ENCODE measurements around the gene RPTOR. TPM values are rescaled to one million over a fixed set of nuclear protein-coding genes. Genes with fewer than 3 reads are reported as not detected.
A peak's percentile ranks its signal among the peaks of the same experiment; 100 is the strongest.

RPTOR gene
- total RNA-seq, 1 donor from 2014 or later = 32.0 TPM

DNA sequence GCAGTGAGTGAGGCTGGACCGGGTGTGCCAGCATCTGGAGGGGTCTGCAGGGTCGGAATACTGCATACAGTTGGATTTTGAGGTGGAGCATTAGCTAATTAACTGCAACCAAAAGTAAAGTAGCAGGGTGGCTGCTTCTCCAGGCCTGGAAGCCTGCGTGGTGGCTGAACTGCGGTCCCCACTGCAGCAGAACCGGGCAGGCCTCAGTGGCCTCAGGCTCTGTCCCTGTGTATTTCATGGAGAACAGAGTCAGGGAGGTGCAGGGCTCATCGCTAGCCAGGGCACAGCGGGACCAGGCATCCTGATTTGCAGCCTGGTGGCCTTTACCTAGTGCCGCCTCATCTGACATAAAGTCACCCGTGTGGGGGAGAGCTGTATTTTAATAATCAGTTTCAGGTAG, 131.9 kb downstream of the RPTOR start:
- Histone ChIP-seq H3K9ac (ENCODE audit: low read length) (no peak overlapping the region), H3K4me3 (ENCODE audit: insufficient read depth, low read depth, low read length) (no peak overlapping the region), H4K20me1 (ENCODE audit: insufficient read depth, low read length) (peaks cover 39% of the 10 kb centered on the region), H3K4me1 (ENCODE audit: insufficient read depth, low read length) (peaks cover 30% of the 10 kb centered on the region), H3K36me3 (ENCODE audit: insufficient read depth, low read length) (no peaks in the 10 kb centered on the region), H3K27me3 (ENCODE audit: insufficient read depth, low read length) (no peaks in the 10 kb centered on the region), H2AFZ (ENCODE audit: low read depth, low read length) (no peak overlapping the region), H3K27ac (ENCODE audit: low read depth, low read length) (no peak overlapping the region), H3K4me2 (ENCODE audit: low read length) (no peak overlapping the region), H3K79me2 (ENCODE audit: insufficient read depth, low read length) (peaks cover 59% of the 10 kb centered on the region), H3K9me3 (ENCODE audit: insufficient read depth, low read depth, low read length) (no peaks in the 10 kb centered on the region)
- TF ChIP-seq, protein P1, sequence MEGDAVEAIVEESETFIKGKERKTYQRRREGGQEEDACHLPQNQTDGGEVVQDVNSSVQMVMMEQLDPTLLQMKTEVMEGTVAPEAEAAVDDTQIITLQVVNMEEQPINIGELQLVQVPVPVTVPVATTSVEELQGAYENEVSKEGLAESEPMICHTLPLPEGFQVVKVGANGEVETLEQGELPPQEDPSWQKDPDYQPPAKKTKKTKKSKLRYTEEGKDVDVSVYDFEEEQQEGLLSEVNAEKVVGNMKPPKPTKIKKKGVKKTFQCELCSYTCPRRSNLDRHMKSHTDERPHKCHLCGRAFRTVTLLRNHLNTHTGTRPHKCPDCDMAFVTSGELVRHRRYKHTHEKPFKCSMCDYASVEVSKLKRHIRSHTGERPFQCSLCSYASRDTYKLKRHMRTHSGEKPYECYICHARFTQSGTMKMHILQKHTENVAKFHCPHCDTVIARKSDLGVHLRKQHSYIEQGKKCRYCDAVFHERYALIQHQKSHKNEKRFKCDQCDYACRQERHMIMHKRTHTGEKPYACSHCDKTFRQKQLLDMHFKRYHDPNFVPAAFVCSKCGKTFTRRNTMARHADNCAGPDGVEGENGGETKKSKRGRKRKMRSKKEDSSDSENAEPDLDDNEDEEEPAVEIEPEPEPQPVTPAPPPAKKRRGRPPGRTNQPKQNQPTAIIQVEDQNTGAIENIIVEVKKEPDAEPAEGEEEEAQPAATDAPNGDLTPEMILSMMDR (IDR thresholded peaks at IDR 0.05; ENCODE audit: insufficient read depth, low read depth, low read length) = no peak
- TF ChIP-seq EZH2 (IDR thresholded peaks at IDR 0.05; ENCODE audit: insufficient read depth, low read length) = no peak
- DNase-seq (ENCODE audit: low read depth) = no peak
- H3K36me3 Mint-ChIP-seq (ENCODE audit: low read depth, unreplicated experiment) = no peaks in the 10 kb centered on the region
- no peak overlapping the region for H3K27ac Mint-ChIP-seq (ENCODE audit: unreplicated experiment)
- H3K9me3 Mint-ChIP-seq (ENCODE audit: unreplicated experiment) = no peaks in the 10 kb centered on the region
- H3K27me3 Mint-ChIP-seq (ENCODE audit: low read depth, unreplicated experiment) = no peaks in the 10 kb centered on the region
- peaks cover 28% of the 10 kb centered on the region for H3K4me1 Mint-ChIP-seq (ENCODE audit: low read depth, unreplicated experiment)
- no peak overlapping the region for H3K4me3 Mint-ChIP-seq (ENCODE audit: unreplicated experiment)
- FAIRE-seq = no peak

- Mint-ChIP-seq H3K36me3 (ENCODE audit: low read depth, unreplicated experiment) (no peaks in the 10 kb centered on the region), H3K27me3 (ENCODE audit: low read depth, unreplicated experiment) (no peaks in the 10 kb centered on the region), H3K4me3 (ENCODE audit: unreplicated experiment) (no peak overlapping the region), H3K9me3 (ENCODE audit: unreplicated experiment) (no peaks in the 10 kb centered on the region), H3K27ac (ENCODE audit: unreplicated experiment) (no peak overlapping the region), H3K4me1 (ENCODE audit: low read depth, unreplicated experiment) (peaks cover 28% of the 10 kb centered on the region)
- Histone ChIP-seq H3K36me3 (ENCODE audit: insufficient read depth, low read length) (no peaks in the 10 kb centered on the region), H3K4me3 (ENCODE audit: insufficient read depth, low read depth, low read length) (no peak overlapping the region), H3K27me3 (ENCODE audit: insufficient read depth, low read length) (no peaks in the 10 kb centered on the region), H3K4me1 (ENCODE audit: insufficient read depth, low read length) (peaks cover 30% of the 10 kb centered on the region), H3K79me2 (ENCODE audit: insufficient read depth, low read length) (peaks cover 59% of the 10 kb centered on the region), H3K4me2 (ENCODE audit: low read length) (no peak overlapping the region), H4K20me1 (ENCODE audit: insufficient read depth, low read length) (peaks cover 42% of the 10 kb centered on the region), H3K27ac (ENCODE audit: low read depth, low read length) (no peak overlapping the region), H2AFZ (ENCODE audit: low read depth, low read length) (no peak overlapping the region), H3K9ac (ENCODE audit: low read length) (no peak overlapping the region), H3K9me3 (ENCODE audit: insufficient read depth, low read depth, low read length) (no peaks in the 10 kb centered on the region)
- no peak for FAIRE-seq
- no peak for TF ChIP-seq EZH2 (IDR thresholded peaks at IDR 0.05; ENCODE audit: insufficient read depth, low read length)
- TF ChIP-seq, protein P1 (IDR thresholded peaks at IDR 0.05; ENCODE audit: insufficient read depth, low read depth, low read length) = no peak
- no peak for DNase-seq (ENCODE audit: low read depth)
Observed at GRCh38 chr17:80677214-80677756, 132.6 kb downstream of the RPTOR start.

DNA sequence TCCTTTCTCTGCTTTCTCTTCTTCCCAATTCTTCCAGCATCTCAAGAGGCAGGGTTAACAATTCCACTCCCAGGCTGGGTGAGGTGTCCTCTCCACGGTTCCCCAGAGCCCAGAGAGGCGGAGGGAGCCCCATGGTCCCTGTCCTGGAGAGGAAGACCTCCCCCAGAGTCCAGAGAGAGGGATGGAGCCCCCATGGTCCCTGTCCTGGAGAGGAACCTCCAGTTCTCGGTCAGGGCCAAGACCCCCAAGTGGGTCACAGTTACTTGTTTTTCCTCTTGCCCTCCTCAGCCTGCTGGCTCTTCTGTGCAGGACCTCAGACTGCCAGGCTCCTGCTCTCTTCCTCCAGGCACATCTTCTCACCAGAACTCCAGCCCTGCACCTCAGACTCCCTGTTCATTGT, 135.2 kb downstream of the RPTOR start:
- Histone ChIP-seq H3K27me3 (ENCODE audit: insufficient read depth, low read length) (no peaks in the 10 kb centered on the region), H3K27ac (ENCODE audit: low read depth, low read length) (no peak overlapping the region)

More for the DNA sequence above, 135.2 kb downstream of the RPTOR start:
- Mint-ChIP-seq H3K9me3 (ENCODE audit: unreplicated experiment) (no peaks in the 10 kb centered on the region), H3K4me1 (ENCODE audit: low read depth, unreplicated experiment) (peaks cover 17% of the 10 kb centered on the region), H3K27me3 (ENCODE audit: low read depth, unreplicated experiment) (no peaks in the 10 kb centered on the region), H3K4me3 (ENCODE audit: unreplicated experiment) (peak overlapping the region; percentile 13), H3K27ac (ENCODE audit: unreplicated experiment) (no peak overlapping the region), H3K36me3 (ENCODE audit: low read depth, unreplicated experiment) (peaks cover 4% of the 10 kb centered on the region)
- Histone ChIP-seq H2AFZ (ENCODE audit: low read depth, low read length) (no peak overlapping the region), H4K20me1 (ENCODE audit: insufficient read depth, low read length) (peaks cover 29% of the 10 kb centered on the region), H3K9me3 (ENCODE audit: insufficient read depth, low read depth, low read length) (no peaks in the 10 kb centered on the region), H3K36me3 (ENCODE audit: insufficient read depth, low read length) (no peaks in the 10 kb centered on the region), H3K4me2 (ENCODE audit: low read length) (peak overlapping the region; percentile 84), H3K9ac (ENCODE audit: low read length) (no peak overlapping the region), H3K4me1 (ENCODE audit: insufficient read depth, low read length) (peaks cover 19% of the 10 kb centered on the region), H3K79me2 (ENCODE audit: insufficient read depth, low read length) (peaks cover 47% of the 10 kb centered on the region), H3K4me3 (ENCODE audit: insufficient read depth, low read depth, low read length) (no peak overlapping the region)
- DNase-seq (ENCODE audit: low read depth) = no peak
- no peak for FAIRE-seq
- TF ChIP-seq EZH2 (IDR thresholded peaks at IDR 0.05; ENCODE audit: insufficient read depth, low read length) = no peak
- TF ChIP-seq, protein P1 (IDR thresholded peaks at IDR 0.05; ENCODE audit: insufficient read depth, low read depth, low read length) = no peak
